Mesodermal cell (in vitro differentiated cells): Measurements from ENCODE around the gene TCF23.
A peak's percentile ranks its signal among the peaks of the same experiment; 100 is the strongest.

ENCODE experiments used
- H3K27ac ChIP-seq: 2 replicates; pipeline ENCODE4 v1.7.0; 2013; ENCODE audit warnings: mild to moderate bottlenecking, low read depth, low read length, moderate library complexity; ENCODE audit not compliant: severe bottlenecking
- H3K36me3 ChIP-seq: 2 replicates; pipeline ENCODE4 v1.7.1; 2013; ENCODE audit warnings: mild to moderate bottlenecking, low read length, moderate library complexity; ENCODE audit not compliant: control insufficient read depth, insufficient read depth
- H3K4me1 ChIP-seq: one replicate; pipeline ENCODE4 v1.7.1; 2013; ENCODE audit warnings: mild to moderate bottlenecking, low read length; ENCODE audit not compliant: insufficient read depth, control insufficient read depth, poor library complexity, severe bottlenecking
- H3K4me3 ChIP-seq: 2 replicates; pipeline ENCODE4 v1.7.0; 2013; ENCODE audit warnings: low read length, control low read depth, mild to moderate bottlenecking; ENCODE audit not compliant: insufficient read depth, poor library complexity, severe bottlenecking; ENCODE audit errors: extremely low read depth
- H3K9me3 ChIP-seq: 2 replicates; pipeline ENCODE4 v1.7.1; 2013; ENCODE audit warnings: mild to moderate bottlenecking, low read length, moderate library complexity; ENCODE audit not compliant: control insufficient read depth
- WGBS, 2 experiments: methylation state at CpG; one replicate each; pipeline ENCODE4 v1.1.5; 2013; ENCODE audit warnings: missing lambda C conversion rate in 2 of 2; ENCODE audit not compliant: insufficient coverage in 2 of 2; 5-methylcytosine and 5-hydroxymethylcytosine counted together

The TCF23 gene

GRCh38 chr2:27128668-27129571, 19.9 kb upstream of the TCF23 start:
- 92 to 97% methylated on average over 5 to 8 of the region's 11 CpGs for WGBS, 2 experiments
- H3K36me3 ChIP-seq: peaks cover 40% of the 10 kb centered on the region

DNA sequence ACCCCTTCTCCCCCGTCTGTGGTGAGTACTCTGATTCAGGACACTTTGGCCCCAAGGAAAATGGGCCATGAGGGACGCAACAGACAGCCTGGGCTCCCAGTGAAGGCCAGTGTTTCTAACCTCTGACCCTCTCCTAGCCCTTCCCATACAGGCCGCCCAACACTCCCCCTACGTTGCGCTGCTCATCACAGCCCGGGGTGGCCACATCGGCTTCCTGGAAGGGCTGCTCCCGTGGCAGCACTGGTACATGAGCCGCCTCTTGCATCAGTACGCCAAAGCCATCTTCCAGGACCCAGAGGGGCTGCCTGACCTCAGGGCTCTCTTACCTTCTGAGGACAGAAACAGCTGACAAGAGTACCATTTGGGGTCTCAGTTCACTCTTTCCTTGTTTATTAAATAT, 18.4 kb upstream of the TCF23 start:
- no peaks in the 10 kb centered on the region for H3K9me3 ChIP-seq
- H3K4me3 ChIP-seq: no peak overlapping the region
- H3K4me1 ChIP-seq: peaks cover 9% of the 10 kb centered on the region
- H3K36me3 ChIP-seq: peaks cover 40% of the 10 kb centered on the region
- WGBS, 2 experiments: 93 to 96% methylated on average over 9 to 10 of the region's 10 CpGs
- no peak overlapping the region for H3K27ac ChIP-seq

More at GRCh38 chr2:27128668-27129571, 19.9 kb upstream of the TCF23 start:
- H3K4me1 ChIP-seq: peaks cover 9% of the 10 kb centered on the region
- no peak overlapping the region for H3K27ac ChIP-seq
- no peaks in the 10 kb centered on the region for H3K9me3 ChIP-seq
- no peak overlapping the region for H3K4me3 ChIP-seq

DNA sequence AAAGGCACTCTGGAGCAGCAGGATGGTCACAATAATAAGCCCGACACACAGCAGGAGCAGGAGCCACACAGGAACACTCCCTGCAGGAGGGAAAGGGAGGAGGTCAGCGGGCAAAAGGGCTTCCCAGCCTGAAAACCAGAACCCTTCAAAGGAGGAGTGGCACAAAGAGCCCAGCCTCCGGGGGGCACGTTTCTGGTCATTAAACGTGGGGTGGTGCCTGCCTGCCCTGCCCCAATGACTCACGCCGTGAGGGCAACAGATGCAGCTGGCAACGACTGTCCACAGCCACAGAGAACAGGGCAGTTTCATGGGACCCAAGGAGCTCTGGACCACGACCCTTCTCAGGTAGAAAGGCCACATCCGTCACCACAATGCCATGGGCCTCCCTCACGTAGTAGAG, 17.4 kb upstream of the TCF23 start:
- WGBS, 2 experiments: 97 to 98% methylated on average over 10 to 11 of the region's 11 CpGs
- no peaks in the 10 kb centered on the region for H3K9me3 ChIP-seq

DNA sequence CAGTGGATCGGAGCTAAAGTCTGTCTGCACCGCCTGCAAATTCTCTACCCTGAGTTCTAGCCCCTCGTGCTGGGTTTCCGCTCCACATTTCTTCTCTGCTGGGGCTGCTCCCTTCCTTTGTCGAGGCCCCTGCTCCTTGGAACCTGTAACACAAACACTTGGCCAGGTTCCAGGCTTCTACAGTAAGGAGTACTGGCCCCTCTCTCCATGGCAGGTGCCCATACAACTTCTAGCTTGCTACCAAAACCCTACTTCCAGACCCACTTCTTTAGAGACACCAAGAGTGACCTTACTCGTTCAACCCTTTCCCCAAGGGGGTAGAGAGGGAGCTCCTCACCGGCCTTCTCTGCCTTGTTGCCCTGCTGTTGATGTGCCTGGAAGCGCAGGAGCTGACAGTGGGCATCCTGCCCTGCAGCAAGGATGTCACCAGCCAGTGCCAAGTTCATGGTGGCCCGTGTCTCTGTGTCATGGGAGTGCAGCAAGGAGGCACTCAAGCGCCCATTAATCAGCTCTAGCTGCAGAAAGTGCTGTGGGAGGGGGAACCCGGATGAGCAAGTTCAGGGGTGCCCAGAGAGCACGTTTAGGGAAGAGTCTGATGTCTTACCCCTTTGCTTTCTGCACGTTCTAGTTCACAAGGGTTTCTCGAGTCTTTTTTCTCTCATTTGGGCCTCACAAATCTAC, 15.5 kb upstream of the TCF23 start:
- no peaks in the 10 kb centered on the region for H3K9me3 ChIP-seq
- peaks cover 40% of the 10 kb centered on the region for H3K36me3 ChIP-seq
- 66 to 77% methylated on average over 10 to 13 of the region's 14 CpGs for WGBS, 2 experiments
- H3K27ac ChIP-seq: no peak overlapping the region
- peak overlapping the region; percentile 99 for H3K4me3 ChIP-seq
- H3K4me1 ChIP-seq: peaks cover 9% of the 10 kb centered on the region

More for the DNA sequence above, 17.4 kb upstream of the TCF23 start:
- Histone ChIP-seq H3K4me3 (no peak overlapping the region), H3K4me1 (peaks cover 9% of the 10 kb centered on the region), H3K36me3 (peaks cover 40% of the 10 kb centered on the region), H3K27ac (no peak overlapping the region)

DNA sequence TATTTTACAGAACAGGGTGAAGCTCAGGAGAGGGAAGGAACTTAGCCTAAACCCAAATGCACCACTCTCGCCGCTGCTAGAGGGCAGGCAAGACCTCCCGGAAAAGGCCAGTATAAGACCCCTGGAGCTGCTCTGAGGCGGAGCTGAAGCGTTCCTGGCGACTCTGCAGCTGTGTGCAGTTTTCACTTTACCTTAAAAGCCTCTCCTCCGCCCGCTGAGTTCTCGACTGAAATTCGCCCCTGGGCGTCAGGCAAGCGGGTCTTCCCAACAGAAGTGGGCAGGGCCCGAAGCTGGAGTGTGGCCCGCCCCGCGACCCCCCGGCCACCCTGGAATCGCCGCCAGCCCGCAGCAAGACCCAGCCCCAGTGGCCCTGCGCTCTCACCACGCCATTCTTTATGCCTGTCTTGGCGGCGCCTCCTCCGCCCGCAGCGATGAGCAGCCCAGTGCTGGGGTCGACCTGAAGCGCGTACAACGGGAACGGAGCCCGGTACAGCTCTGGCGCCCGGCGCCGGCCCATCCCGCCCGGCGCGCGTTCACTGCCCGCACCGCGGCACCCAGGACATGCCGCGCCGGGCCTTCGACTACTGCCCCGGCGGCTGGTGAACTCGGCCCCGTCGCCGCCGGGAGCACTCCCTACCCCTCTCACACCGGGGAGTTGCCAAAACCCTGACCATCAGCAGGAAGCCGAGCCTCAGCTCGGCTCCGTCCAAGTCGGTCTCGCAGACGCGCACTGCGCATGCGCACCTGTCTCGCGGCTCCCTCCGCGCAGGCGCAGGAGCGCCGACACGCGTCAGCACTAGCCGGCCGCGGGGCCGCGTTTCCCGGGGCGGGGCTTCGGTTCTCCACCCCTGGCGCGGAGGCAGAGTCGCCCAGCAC, 14.7 kb upstream of the TCF23 start, which contains the start of gene PREB:
Gene PREB (minus strand): TSS at position 732 of the 876 bp plus-strand sequence. CDS start 215 bp downstream, at position 517.
- no peaks in the 10 kb centered on the region for H3K9me3 ChIP-seq
- peaks cover 9% of the 10 kb centered on the region for H3K4me1 ChIP-seq
- H3K36me3 ChIP-seq: peaks cover 40% of the 10 kb centered on the region
- WGBS, 2 experiments: 0% methylated on average over 56 to 75 of the region's 86 CpGs
- peak within 1 kb of the TSS; percentile 99 for H3K4me3 ChIP-seq
- H3K27ac ChIP-seq: no peak within 1 kb of the TSS

DNA sequence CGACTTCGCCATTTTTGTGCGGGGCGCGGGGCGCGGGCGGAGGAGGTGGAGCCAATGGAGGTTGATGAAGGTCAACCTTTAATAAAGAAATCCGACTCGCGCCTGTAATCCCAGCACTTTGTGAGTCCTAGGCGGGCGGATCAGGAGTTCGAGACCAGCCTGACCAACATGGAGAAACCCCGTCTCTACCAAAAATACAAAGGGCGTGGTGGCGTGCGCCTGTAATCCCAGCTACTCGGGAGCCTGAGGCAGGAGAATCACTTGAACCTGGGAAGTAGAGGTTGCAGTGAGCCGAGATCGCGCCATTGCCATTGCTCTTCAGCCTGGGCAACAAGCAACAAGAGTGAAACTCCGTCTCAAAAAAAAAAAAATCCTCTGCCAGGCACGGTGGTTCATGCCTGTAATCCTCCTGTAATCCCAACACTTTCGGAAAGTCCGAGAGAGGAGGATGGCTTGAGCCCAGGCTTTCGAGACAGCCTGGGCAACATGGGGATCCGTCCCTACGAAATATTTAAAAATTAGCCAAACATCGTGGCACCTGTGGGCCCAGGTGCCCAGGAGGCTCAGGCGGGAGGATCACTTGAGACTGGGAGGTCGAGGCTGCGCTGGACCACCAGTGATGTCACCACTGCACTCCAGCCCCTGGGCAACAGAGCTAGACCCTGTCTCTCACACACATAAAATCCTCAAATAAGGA, 13.9 kb upstream of the TCF23 start:
- no peak overlapping the region for H3K27ac ChIP-seq
- H3K9me3 ChIP-seq: no peaks in the 10 kb centered on the region
- peaks cover 34% of the 10 kb centered on the region for H3K36me3 ChIP-seq
- H3K4me1 ChIP-seq: peaks cover 9% of the 10 kb centered on the region
- H3K4me3 ChIP-seq: peak overlapping the region; percentile 99
- WGBS, 2 experiments: 55 to 58% methylated on average over 33 of the region's 33 CpGs

DNA sequence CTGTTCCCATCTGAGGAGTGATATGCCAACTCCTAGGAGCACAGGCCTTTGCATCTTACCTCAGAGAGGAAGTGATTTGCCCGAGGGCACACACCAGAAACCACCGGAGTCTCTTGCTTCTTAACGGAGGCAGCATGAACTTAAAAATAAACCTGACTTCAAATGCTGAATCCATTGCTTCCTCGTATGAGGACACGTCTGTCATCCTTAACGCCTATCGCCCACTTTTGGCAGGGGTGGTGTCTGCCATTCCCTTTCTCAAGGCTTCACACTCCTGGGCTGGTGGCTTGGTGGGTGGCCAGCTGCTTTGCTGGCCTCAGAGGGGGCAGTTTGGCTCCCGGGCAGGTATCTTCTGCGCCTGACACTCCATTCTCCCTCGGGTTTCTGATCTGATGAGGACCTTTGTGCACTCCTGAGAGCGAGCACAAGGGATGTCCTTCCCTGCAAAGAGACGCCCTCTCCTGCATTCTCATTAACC, 13.3 kb upstream of the TCF23 start:
- no peak overlapping the region for H3K27ac ChIP-seq
- H3K9me3 ChIP-seq: no peaks in the 10 kb centered on the region
- H3K36me3 ChIP-seq: peaks cover 28% of the 10 kb centered on the region
- peaks cover 9% of the 10 kb centered on the region for H3K4me1 ChIP-seq
- 93 to 98% methylated on average over 10 to 12 of the region's 12 CpGs for WGBS, 2 experiments
- H3K4me3 ChIP-seq: no peak overlapping the region

GRCh38 chr2:27136751-27137150, 12.1 kb upstream of the TCF23 start:
- Histone ChIP-seq H3K27ac (no peak overlapping the region), H3K9me3 (no peaks in the 10 kb centered on the region), H3K4me1 (peaks cover 9% of the 10 kb centered on the region), H3K36me3 (peaks cover 16% of the 10 kb centered on the region), H3K4me3 (no peak overlapping the region)
- 87 to 95% methylated on average over 5 to 7 of the region's 7 CpGs for WGBS, 2 experiments

GRCh38 chr2:27137322-27137935, 11.4 kb upstream of the TCF23 start:
- peaks cover 9% of the 10 kb centered on the region for H3K36me3 ChIP-seq

More at GRCh38 chr2:27137322-27137935, 11.4 kb upstream of the TCF23 start:
- no peak overlapping the region for H3K27ac ChIP-seq
- peaks cover 9% of the 10 kb centered on the region for H3K4me1 ChIP-seq
- no peaks in the 10 kb centered on the region for H3K9me3 ChIP-seq
- 91 to 97% methylated on average over 13 to 20 of the region's 21 CpGs for WGBS, 2 experiments
- H3K4me3 ChIP-seq: no peak overlapping the region
